GM12878 (cell line): ENCODE results near the gene PPP1R13L. TPM values are rescaled to one million over a fixed set of nuclear protein-coding genes. Genes with fewer than 3 reads are reported as not detected.

Source experiments
- ATAC-seq: fragments of 200-7000 bp; cut with Tn5 transposase; 3 replicates; pipeline ENCODE4 v1.9.1; 2020; ENCODE audit warnings: mild to moderate bottlenecking, moderate library complexity
- BruUV-seq: library from RNA; stranded (reverse); fragments of 400-500 nt; replicated peaks from 2 replicates; lab custom pipeline; 2021; lab: Mats Ljungman, UMichigan
- CTCF ChIA-PET: fragments of 300-600 bp; sonication (Branson Sonifier 250); formaldehyde crosslinking; extraction: SDS; loops from one replicate; lab custom pipeline; 2021; ENCODE audit warnings: inconsistent platforms; lab: Yijun Ruan, JAX
- POLR2A ChIA-PET: fragments of 350-600 bp; formaldehyde crosslinking; extraction: SDS; loops from one replicate; lab custom pipeline; 2021; ENCODE audit warnings: inconsistent platforms; lab: Charles Lee
- RAD21 ChIA-PET: fragments of 300-600 bp; sonication (Branson Sonifier 250); formaldehyde crosslinking; loops from one replicate; lab custom pipeline; 2023; ENCODE audit warnings: antibody characterized with exemption; ENCODE audit not compliant: unreplicated experiment; lab: Charles Lee
- SMC1A ChIA-PET: fragments of 300-600 bp; sonication (Branson Sonifier 250); formaldehyde crosslinking; loops from one replicate; lab custom pipeline; 2023; ENCODE audit not compliant: unreplicated experiment, uncharacterized antibody; lab: Charles Lee
- DNase-seq: peaks from one replicate; pipeline ENCODE4 v3.0.0-alpha.2; 2011; ENCODE audit warnings: low read depth, low spot score
- FAIRE-seq: peaks from 3 replicates; lab custom pipeline; 2011; peaks lifted over from hg19 to GRCh38; lab: Jason Lieb, UNC
- H2AFZ ChIP-seq: 2 replicates; pipeline ENCODE4 v1.6.0; 2011; ENCODE audit warnings: low read depth, low read length, control low read depth; ENCODE audit not compliant: control insufficient read depth
- H3K27ac ChIP-seq: 2 replicates; pipeline ENCODE4 v1.5.1; 2011; ENCODE audit warnings: control low read depth; ENCODE audit not compliant: control insufficient read depth, insufficient read depth
- H3K27me3 ChIP-seq, 2 experiments: replicated peaks in 1 of 2; 2 replicates each; pipeline versions ENCODE4 v1.6.0 to v1.6.1; 2011; ENCODE audit warnings: low read length in 1 of 2; ENCODE audit not compliant: control insufficient read depth in 2 of 2, insufficient read depth in 2 of 2
- H3K36me3 ChIP-seq, 2 experiments: 2 replicates each; pipeline ENCODE4 v1.5.1; 2011; ENCODE audit warnings: low read length in 1 of 2; ENCODE audit not compliant: control insufficient read depth in 2 of 2, insufficient read depth in 2 of 2
- H3K4me1 ChIP-seq: 2 replicates; pipeline ENCODE4 v1.6.1; 2011; ENCODE audit warnings: mild to moderate bottlenecking, low read length, moderate library complexity, mixed read lengths; ENCODE audit not compliant: control insufficient read depth, insufficient read depth
- H3K4me2 ChIP-seq: 2 replicates; pipeline ENCODE4 v1.6.0; 2011; ENCODE audit warnings: control low read depth; ENCODE audit not compliant: control insufficient read depth, insufficient read depth
- H3K4me3 ChIP-seq: fragments of 200-600 bp; sonication (generic); 2 replicates; pipeline ENCODE4 v1.5.1; 2016
- H3K79me2 ChIP-seq: 2 replicates; pipeline ENCODE4 v1.6.0; 2011; ENCODE audit warnings: low read length; ENCODE audit not compliant: control insufficient read depth, insufficient read depth
- H3K9ac ChIP-seq: 2 replicates; pipeline ENCODE4 v1.8.0; 2011; ENCODE audit warnings: low read length, control low read depth, mixed read lengths; ENCODE audit not compliant: control insufficient read depth, insufficient read depth
- H3K9me3 ChIP-seq: replicated peaks from 3 replicates; pipeline ENCODE4 v1.5.1; 2011; ENCODE audit warnings: mild to moderate bottlenecking, low read length; ENCODE audit not compliant: control insufficient read depth, insufficient read depth
- H4K20me1 ChIP-seq: 2 replicates; pipeline ENCODE4 v1.6.0; 2011; ENCODE audit not compliant: control insufficient read depth, insufficient read depth
- CBX5 ChIP-seq: sonication (generic); IDR thresholded peaks from 2 replicates; pipeline ENCODE4 v1.6.1; 2016; ENCODE audit warnings: low read depth, moderate library complexity, mild to moderate bottlenecking, inconsistent platforms
- CREB1 ChIP-seq: IDR thresholded peaks from 2 replicates; pipeline ENCODE4 v1.6.1; 2012; ENCODE audit warnings: low read depth, mild to moderate bottlenecking, inconsistent platforms
- RAD21 ChIP-seq: IDR thresholded peaks from 2 replicates; pipeline ENCODE4 v1.6.1; 2011; ENCODE audit warnings: mild to moderate bottlenecking, low read depth, low read length, moderate library complexity; ENCODE audit not compliant: insufficient read depth
- SMARCA5 ChIP-seq: fragments of 450-650 bp; IDR thresholded peaks from 2 replicates; pipeline ENCODE4 v1.6.1; 2017; ENCODE audit warnings: mild to moderate bottlenecking
- SUZ12 ChIP-seq: fragments of 200-600 bp; sonication (generic); IDR thresholded peaks from one replicate; pipeline ENCODE4 v1.6.1; 2018; ENCODE audit warnings: antibody characterized with exemption, mild to moderate bottlenecking; ENCODE audit not compliant: unreplicated experiment
- ZNF274 ChIP-seq: IDR thresholded peaks from one replicate; pipeline ENCODE4 v1.8.0; 2011; ENCODE audit not compliant: insufficient read length, insufficient read depth
- ZNF384 ChIP-seq: IDR thresholded peaks from 2 replicates; pipeline ENCODE4 v1.6.1; 2012; ENCODE audit warnings: low read depth, mild to moderate bottlenecking, low read length, improper control_type of control experiment, borderline replicate concordance
- WGBS: methylation state at CpG from one replicate; pipeline ENCODE4 v1.1.6; 2016; ENCODE audit warnings: low lambda C conversion rate; ENCODE audit not compliant: insufficient replicate concordance, insufficient coverage; ENCODE audit errors: missing lambda C conversion rate; 5-methylcytosine and 5-hydroxymethylcytosine counted together
- in situ Hi-C: fragments of 300-500 bp; cut with MboI; formaldehyde crosslinking; loops from 9 replicates; pipeline ENCODE4 v1.14.3; 2018; ENCODE audit warnings: mixed read lengths
- intact Hi-C: fragments of 100-400 bp; cut with micrococcal nuclease; formaldehyde crosslinking; loops from one replicate; pipeline ENCODE4 v1.14.2; 2022; ENCODE audit not compliant: unreplicated experiment
- polyA plus RNA-seq, 11 experiments: library from polyadenylated mRNA; depleted of rRNA in 4 of 11; unstranded in 6 of 11; stranded (reverse) in 5 of 11; fragments of >200 nt; fragmentation: Nextera tagmentation in 4 of 11; fragmentation: Illumina TruSeq in 1 of 11; extraction: Ambion mirVana in 4 of 11; extraction: Trizol in 1 of 11; gene quantifications; 1 replicate in 1 of 11; 2 replicates in 10 of 11; pipeline versions ENCODE4 v1.2.1 to v1.2.3, GENCODE V29; 2011 to 2016; ENCODE audit warnings: inconsistent platforms in 2 of 11, missing spikeins in 2 of 11, low read depth in 1 of 11
- total RNA-seq, 4 experiments: library from RNA; depleted of rRNA in 3 of 4; stranded (reverse); fragments of >200 nt in 3 of 4; fragmentation: Illumina TruSeq in 1 of 4; extraction: Trizol in 1 of 4; gene quantifications; 2 replicates each; pipeline versions ENCODE4 v1.2.1 to v1.2.3, GENCODE V29; 2013 to 2021
- TF ChIP-seq, protein P1 (sequence below): IDR thresholded peaks from 2 replicates; pipeline ENCODE4 v1.6.1; 2011; ENCODE audit warnings: low read depth, mild to moderate bottlenecking, low read length, moderate library complexity, borderline replicate concordance; ENCODE audit errors: extremely low read depth
- TF ChIP-seq, protein P2 (sequence below): fragments of 150-350 bp; IDR thresholded peaks from 2 replicates; pipeline ENCODE4 v1.6.1; 2016; ENCODE audit warnings: low read depth, low read length

PPP1R13L gene
- total and polyA plus RNA-seq, 10 of the 15 experiments (the other 5 are each of a cell fraction or from before 2014, with no cell fraction given): 0.40 to 10.0 (median 2.5) TPM

DNA sequence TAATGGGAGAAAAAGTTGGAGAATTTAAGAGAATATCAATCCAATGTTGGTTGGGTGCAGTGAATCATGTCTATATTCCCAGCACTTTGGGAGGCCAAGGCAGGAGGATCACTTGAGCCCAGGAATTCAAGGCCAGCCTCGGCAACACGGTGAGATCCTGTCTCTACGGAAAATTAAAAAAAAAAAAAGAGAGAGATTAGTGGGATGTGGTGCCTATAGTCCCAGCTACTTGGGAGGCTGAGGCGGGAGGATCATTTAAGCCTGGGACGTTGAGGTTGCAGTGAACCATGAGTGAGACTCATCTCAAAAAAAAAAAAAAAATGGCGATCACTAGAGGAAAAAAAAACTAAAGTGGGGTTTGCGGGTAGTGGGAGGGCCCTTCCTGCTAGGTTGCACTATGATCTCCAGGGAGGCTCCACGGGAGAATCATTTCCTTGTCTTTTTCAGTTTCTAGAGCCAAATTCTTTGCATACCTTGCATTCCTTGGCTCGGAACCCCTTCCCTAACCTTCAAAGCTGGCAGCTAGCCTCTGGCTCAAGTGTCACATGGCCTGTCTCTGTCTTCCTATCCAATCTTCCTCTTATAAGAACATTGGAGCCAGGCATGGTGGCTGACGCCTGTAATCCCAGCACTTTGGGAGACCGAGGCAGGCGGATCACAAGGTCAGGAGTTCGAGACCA is 28.7 kb downstream of the PPP1R13L start:
- H3K36me3 ChIP-seq: no peaks in the 10 kb centered on the region
- POLR2A ChIA-PET: interaction anchor here (0.6 kb wide), 1 partner anchor 876 kb away, joined by 4 read pairs; the partner anchor contains the start of gene ZNF180
- ATAC-seq (no peak), DNase-seq (no peak)
- WGBS: 55% methylated on average over 12 of the region's 13 CpGs
- H4K20me1 ChIP-seq: no peaks in the 10 kb centered on the region
- H3K4me1 ChIP-seq: peaks cover 4% of the 10 kb centered on the region
- no peak overlapping the region for H3K4me3 ChIP-seq
- H3K9ac ChIP-seq: no peak overlapping the region
- H2AFZ ChIP-seq: no peak overlapping the region
- no peaks in the 10 kb centered on the region for H3K79me2 ChIP-seq
- H3K27ac ChIP-seq: no peak overlapping the region
- 0 out of 2 replicates have a peak, but pooled peaks have one; percentile 11 for TF ChIP-seq ZNF384
- no peak for TF ChIP-seq CBX5
- TF ChIP-seq, all 136 proteins: peak for 1
- intact Hi-C loops (no loop called here), in situ Hi-C loops (no loop called here)
- ChIA-PET CTCF (no interaction called here), RAD21 (no interaction called here), SMC1A (no interaction called here)
- Histone ChIP-seq H3K4me2 (no peak overlapping the region), H3K27me3 (no peaks in the 10 kb centered on the region), H3K9me3 (no peaks in the 10 kb centered on the region)
- FAIRE-seq: no peak
- no TSS peak for BruUV-seq

DNA sequence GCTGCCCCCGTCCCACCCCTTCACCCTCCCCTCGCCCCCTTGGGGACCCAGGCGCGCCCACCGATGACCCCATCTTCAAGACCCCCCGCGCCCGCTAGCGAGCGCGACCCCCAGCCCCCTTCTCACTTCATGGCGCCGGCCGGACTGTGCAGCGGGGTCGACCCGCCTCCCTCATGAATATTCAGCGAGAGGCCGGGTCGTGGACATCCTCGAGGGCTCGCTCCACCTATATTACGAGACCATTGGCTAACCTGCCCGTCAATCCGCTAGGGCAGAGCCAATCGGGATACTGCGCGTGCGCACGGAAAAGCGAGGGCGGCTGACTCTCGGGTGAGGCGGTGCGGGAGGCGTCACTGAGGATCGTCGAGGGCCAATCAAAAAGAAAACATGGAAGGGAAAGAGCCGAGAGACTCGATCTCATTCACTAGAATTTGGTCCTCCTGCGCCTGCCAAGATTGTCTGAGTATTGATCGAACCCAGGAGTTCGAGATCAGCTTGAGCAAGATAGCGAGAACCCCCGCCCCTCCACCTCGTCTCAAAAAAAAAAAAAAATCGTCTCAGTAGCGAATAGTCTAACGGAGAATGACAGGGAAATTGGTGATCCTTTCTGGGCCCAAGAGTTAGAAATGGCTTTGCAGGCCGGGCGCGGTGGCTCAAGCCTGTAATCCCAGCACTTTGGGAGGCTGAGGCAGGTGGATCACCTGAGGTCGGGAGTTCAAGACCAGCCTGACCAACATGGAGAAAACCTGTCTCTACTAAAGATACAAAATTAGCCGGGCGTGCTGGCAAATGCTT is 34.3 kb downstream of the PPP1R13L start, which contains the start of gene ERCC2:
ERCC2 (minus strand) TSS at position 164 of the 795 bp plus-strand sequence; CDS start at position 131, 33 bp downstream.
- Histone ChIP-seq H3K9ac (peak within 1 kb of the TSS; percentile 73), H3K36me3 (no peaks in the 10 kb centered on the region), H3K9me3 (no peaks in the 10 kb centered on the region), H3K79me2 (peaks cover 9% of the 10 kb centered on the region), H3K4me3 (peak within 1 kb of the TSS; percentile 88), H3K27me3 (no peaks in the 10 kb centered on the region), H3K4me2 (peak within 1 kb of the TSS; percentile 96), H4K20me1 (no peaks in the 10 kb centered on the region), H3K27ac (peak within 1 kb of the TSS; percentile 75), H3K4me1 (no peaks in the 10 kb centered on the region; the same call in 1 of the 2 replicates), H2AFZ (peak within 1 kb of the TSS; percentile 92)
- ChIA-PET RAD21 (interaction anchor here (0.8 to 1.1 kb wide), 2 partner anchors 34 to 108 kb away, joined by 3 read pairs; partner anchors contain the start of gene PPP1R13L), POLR2A (interaction anchor here (0.6 to 0.9 kb wide), 3 partner anchors 9 to 35 kb away, joined by 3 to 7 read pairs (median 3); no protein-coding TSS in a partner anchor), CTCF (interaction anchor here (1.0 to 2.2 kb wide), 3 partner anchors 32 to 69 kb away, joined by 3 to 5 read pairs (median 3); no protein-coding TSS in a partner anchor), SMC1A (interaction anchor here (1.3 kb wide), 1 partner anchor 31 kb away, joined by 4 read pairs; no protein-coding TSS in a partner anchor)
- peak; percentile 96 for DNase-seq
- intact Hi-C loops: no loop called here
- 3% methylated on average over 50 of the region's 55 CpGs for WGBS
- FAIRE-seq: peak; percentile 96
- in situ Hi-C loops: no loop called here
- BruUV-seq: TSS peak; percentile 87
- ATAC-seq: peak; percentile 100
- TF ChIP-seq, protein P1, sequence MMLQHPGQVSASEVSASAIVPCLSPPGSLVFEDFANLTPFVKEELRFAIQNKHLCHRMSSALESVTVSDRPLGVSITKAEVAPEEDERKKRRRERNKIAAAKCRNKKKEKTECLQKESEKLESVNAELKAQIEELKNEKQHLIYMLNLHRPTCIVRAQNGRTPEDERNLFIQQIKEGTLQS: no peak
- TF ChIP-seq SMARCA5 (no peak), SUZ12 (no peak), RAD21 (no peak), ZNF274 (no peak), CREB1 (peak; percentile 80)
- TF ChIP-seq, protein P2, sequence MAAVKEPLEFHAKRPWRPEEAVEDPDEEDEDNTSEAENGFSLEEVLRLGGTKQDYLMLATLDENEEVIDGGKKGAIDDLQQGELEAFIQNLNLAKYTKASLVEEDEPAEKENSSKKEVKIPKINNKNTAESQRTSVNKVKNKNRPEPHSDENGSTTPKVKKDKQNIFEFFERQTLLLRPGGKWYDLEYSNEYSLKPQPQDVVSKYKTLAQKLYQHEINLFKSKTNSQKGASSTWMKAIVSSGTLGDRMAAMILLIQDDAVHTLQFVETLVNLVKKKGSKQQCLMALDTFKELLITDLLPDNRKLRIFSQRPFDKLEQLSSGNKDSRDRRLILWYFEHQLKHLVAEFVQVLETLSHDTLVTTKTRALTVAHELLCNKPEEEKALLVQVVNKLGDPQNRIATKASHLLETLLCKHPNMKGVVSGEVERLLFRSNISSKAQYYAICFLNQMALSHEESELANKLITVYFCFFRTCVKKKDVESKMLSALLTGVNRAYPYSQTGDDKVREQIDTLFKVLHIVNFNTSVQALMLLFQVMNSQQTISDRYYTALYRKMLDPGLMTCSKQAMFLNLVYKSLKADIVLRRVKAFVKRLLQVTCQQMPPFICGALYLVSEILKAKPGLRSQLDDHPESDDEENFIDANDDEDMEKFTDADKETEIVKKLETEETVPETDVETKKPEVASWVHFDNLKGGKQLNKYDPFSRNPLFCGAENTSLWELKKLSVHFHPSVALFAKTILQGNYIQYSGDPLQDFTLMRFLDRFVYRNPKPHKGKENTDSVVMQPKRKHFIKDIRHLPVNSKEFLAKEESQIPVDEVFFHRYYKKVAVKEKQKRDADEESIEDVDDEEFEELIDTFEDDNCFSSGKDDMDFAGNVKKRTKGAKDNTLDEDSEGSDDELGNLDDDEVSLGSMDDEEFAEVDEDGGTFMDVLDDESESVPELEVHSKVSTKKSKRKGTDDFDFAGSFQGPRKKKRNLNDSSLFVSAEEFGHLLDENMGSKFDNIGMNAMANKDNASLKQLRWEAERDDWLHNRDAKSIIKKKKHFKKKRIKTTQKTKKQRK: peak; percentile 28; the same call in 1 of the 2 replicates
